Head of caudate nucleus (tissue), 42 donors: Measurements from ENCODE around the gene DRAM1.
A peak's percentile ranks its signal among the peaks of the same experiment; 100 is the strongest.

Experiments used
- DNase-seq, 42 donors: peaks; one replicate each; pipeline versions ENCODE4 v3.0.0 to v3.0.0-alpha.2; 2020 to 2021; ENCODE audit warnings: mixed read lengths in 7 of 42
- intact Hi-C: fragments of 100-400 bp; cut with DNase I; formaldehyde crosslinking; loops from one replicate; pipeline ENCODE4 v1.15.0; 2022

Gene DRAM1

GRCh38 chr12:101959607-101960006 lies 82.2 kb downstream of the DRAM1 start:
- no peak for DNase-seq
- intact Hi-C loops: no loop called here

GRCh38 chr12:101962486-101962885 lies 85.1 kb downstream of the DRAM1 start:
- no peak for DNase-seq
- intact Hi-C loops: no loop called here

- peak in 17 of 42 donors; percentile 5 to 55 (median 21) for DNase-seq
- intact Hi-C loops: no loop called here
These were observed 86.3 kb downstream of the DRAM1 start for GRCh38 chr12:101963697-101964096.

GRCh38 chr12:101966496-101966895 lies 89.1 kb downstream of the DRAM1 start:
- intact Hi-C loops: no loop called here
- DNase-seq: no peak

GRCh38 chr12:101967506-101967905 lies 90.1 kb downstream of the DRAM1 start:
- intact Hi-C loops: no loop called here
- no peak for DNase-seq

GRCh38 chr12:101968770-101969169 lies 91.4 kb downstream of the DRAM1 start:
- intact Hi-C loops: no loop called here
- no peak for DNase-seq
